ENCODE measurements around the gene KLHDC4. TPM values are rescaled to one million over a fixed set of nuclear protein-coding genes. Genes with fewer than 3 reads are reported as not detected.

Gene KLHDC4
- total RNA-seq, 1 experiment from 2014 or later = 50.7 TPM

DNA sequence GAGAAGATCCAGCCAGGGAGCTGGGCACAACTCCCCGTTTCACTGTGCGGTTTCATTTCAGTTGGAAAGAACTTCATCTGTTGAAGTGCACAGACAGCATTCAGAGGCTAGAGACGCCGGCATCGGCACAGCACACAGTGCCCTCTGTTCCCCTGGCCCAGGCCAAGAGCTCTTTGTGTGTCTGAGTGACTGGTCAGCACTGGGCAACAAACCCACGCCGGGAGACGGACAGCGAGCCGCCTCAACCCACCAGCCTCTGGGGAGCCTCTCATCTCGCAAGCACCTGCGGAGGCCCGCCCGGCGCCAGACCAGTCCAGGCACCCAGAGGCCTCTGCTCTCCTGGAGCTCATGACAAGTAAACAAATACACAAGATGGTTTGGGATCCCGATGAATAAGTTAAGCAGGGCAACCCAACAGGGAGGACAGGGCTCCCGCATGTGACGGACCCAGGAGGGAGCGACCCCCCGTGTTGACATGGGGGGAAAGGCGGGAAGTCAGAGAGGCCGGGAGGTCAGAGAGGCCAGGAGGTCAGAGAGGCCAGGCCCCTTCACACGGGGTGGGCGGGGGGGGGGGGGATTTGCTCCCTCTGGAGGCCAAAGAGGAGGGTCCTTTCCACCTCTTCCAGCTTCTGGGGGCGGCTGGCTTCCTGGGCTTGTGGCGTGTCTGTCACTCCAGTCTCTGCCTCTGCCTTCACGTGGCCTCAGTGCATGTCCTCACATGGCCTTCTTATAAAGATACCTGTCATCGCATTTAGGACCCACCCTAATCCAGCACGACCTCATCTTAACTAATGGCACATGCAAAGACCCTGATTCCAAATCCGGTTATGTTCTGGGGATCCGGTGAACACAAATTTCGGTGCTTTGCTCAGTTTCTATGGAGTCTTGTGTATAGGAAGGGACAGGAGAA is 25.8 kb upstream of the KLHDC4 start:
- peaks cover 15% of the 10 kb centered on the region for H3K4me1 ChIP-seq (ENCODE audit: control insufficient read depth, insufficient read depth, low read length)
- in situ Hi-C loops (cut with HindIII; ENCODE audit: low pct_unique_long_range_greater_than_20kb, low sequenced_read_pairs) (no loop called here), intact Hi-C loops (cut with micrococcal nuclease; ENCODE audit: unreplicated experiment) (no loop called here)
- DNase-seq (ENCODE audit: low read depth, low spot score) (no peak), ATAC-seq (no peak)
- H3K9me3 ChIP-seq (ENCODE audit: control insufficient read depth, insufficient read depth, low read depth, low read length) = no peaks in the 10 kb centered on the region
- peak overlapping the region; percentile 79; the same call in 1 of the 2 replicates for H3K27ac ChIP-seq (ENCODE audit: low read length)
- H3K27me3 ChIP-seq (ENCODE audit: control insufficient read depth, insufficient read depth, low read length) = no peaks in the 10 kb centered on the region
- CTCF ChIA-PET = interaction anchor here (0.5 to 1.0 kb wide), 3 partner anchors 12 to 759 kb away, joined by 3 to 6 read pairs (median 3); no protein-coding TSS in a partner anchor
- no peak for TF ChIP-seq TCF7L2 (IDR thresholded peaks at IDR 0.05; ENCODE audit: low read depth, low read length)
- no peak overlapping the region for H3K4me3 ChIP-seq (ENCODE audit: low read depth in 2 of 2, low read length in 2 of 2)
- no TSS peak for BruUV-seq (replicated peaks)
- POLR2A ChIA-PET = no interaction called here
- H3K36me3 ChIP-seq (ENCODE audit: control insufficient read depth, insufficient read depth, low read length) = no peaks in the 10 kb centered on the region

DNA sequence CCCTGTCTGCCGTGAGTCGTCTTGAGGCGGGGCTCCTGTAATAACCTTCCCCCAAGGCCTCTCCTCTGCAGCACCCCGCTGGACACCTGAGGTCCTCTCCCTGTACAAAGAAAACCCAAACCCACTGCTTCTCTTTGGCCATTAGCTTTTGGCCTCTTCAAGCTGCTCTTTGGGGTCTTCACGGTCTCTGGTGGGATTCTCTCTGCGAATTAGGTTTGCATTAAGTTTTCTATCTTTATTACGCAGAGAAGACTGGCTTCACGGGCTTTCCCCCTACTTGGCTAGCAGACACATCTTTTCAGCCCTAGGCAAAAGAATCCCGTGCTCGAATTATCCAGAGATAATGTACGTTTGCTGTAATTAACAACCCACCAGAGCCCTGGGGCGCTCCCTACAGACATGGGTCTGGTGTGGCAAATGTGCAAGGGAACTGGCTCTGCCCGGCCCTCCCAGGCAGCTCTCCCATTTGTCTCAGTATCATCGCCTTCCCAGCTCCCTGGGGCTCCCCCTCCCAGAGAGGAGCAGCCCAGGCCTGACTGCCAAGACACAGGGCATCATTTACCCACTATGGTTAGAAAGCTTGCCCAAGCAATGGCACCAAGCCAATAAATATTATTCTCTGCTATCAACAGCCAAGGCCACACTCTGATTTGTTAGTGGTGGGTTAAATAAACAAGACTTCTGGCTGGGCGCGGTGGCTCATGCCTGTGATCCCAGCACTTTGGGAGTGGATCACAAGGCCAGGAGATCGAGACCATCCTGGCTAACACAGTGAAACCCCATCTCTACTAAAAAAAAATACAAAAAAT is 24.7 kb upstream of the KLHDC4 start:
- in situ Hi-C loops (cut with HindIII; ENCODE audit: low pct_unique_long_range_greater_than_20kb, low sequenced_read_pairs) = no loop called here
- Histone ChIP-seq H3K9me3 (ENCODE audit: control insufficient read depth, insufficient read depth, low read depth, low read length) (no peaks in the 10 kb centered on the region), H3K27ac (ENCODE audit: low read length) (peak overlapping the region; percentile 79), H3K36me3 (ENCODE audit: control insufficient read depth, insufficient read depth, low read length) (no peaks in the 10 kb centered on the region), H3K4me1 (ENCODE audit: control insufficient read depth, insufficient read depth, low read length) (peaks cover 15% of the 10 kb centered on the region), H3K4me3 (ENCODE audit: low read depth in 2 of 2, low read length in 2 of 2) (no peak overlapping the region), H3K27me3 (ENCODE audit: control insufficient read depth, insufficient read depth, low read length) (no peaks in the 10 kb centered on the region)
- DNase-seq (ENCODE audit: low read depth, low spot score) = no peak
- TF ChIP-seq POLR2AphosphoS5 (IDR thresholded peaks at IDR 0.05; ENCODE audit: low read depth, low read length) (no peak), REST (IDR thresholded peaks at IDR 0.05; ENCODE audit: insufficient read depth in 1 of 2, low read depth in 2 of 2, low read length in 1 of 2) (no peak), TCF7L2 (IDR thresholded peaks at IDR 0.05; ENCODE audit: low read depth, low read length) (no peak), SIN3A (IDR thresholded peaks at IDR 0.05; ENCODE audit: borderline replicate concordance, insufficient read depth, low read depth, low read length) (no peak)
- TF ChIP-seq, protein P1, sequence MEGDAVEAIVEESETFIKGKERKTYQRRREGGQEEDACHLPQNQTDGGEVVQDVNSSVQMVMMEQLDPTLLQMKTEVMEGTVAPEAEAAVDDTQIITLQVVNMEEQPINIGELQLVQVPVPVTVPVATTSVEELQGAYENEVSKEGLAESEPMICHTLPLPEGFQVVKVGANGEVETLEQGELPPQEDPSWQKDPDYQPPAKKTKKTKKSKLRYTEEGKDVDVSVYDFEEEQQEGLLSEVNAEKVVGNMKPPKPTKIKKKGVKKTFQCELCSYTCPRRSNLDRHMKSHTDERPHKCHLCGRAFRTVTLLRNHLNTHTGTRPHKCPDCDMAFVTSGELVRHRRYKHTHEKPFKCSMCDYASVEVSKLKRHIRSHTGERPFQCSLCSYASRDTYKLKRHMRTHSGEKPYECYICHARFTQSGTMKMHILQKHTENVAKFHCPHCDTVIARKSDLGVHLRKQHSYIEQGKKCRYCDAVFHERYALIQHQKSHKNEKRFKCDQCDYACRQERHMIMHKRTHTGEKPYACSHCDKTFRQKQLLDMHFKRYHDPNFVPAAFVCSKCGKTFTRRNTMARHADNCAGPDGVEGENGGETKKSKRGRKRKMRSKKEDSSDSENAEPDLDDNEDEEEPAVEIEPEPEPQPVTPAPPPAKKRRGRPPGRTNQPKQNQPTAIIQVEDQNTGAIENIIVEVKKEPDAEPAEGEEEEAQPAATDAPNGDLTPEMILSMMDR (IDR thresholded peaks at IDR 0.05) = no peak
- POLR2A ChIA-PET = interaction anchor here (0.7 to 0.9 kb wide), 2 partner anchors 12 to 37 kb away, joined by 3 to 5 read pairs; no protein-coding TSS in a partner anchor
- intact Hi-C loops (cut with micrococcal nuclease; ENCODE audit: unreplicated experiment) = no loop called here
- BruUV-seq (replicated peaks) = no TSS peak
- ATAC-seq = peak; percentile 70
- CTCF ChIA-PET = interaction anchor here (1.0 kb wide), 1 partner anchor 11 kb away, joined by 3 read pairs; no protein-coding TSS in a partner anchor
